Ishikawa (cell line): ENCODE measurements around the gene ANKFN1.

ENCODE experiments used
- EP300 ChIP-seq: IDR thresholded peaks from 2 replicates; pipeline ENCODE4 v1.6.1; 2012; ENCODE audit warnings: borderline replicate concordance
- RAD21 ChIP-seq: IDR thresholded peaks from 2 replicates; pipeline ENCODE4 v1.6.1; 2012; ENCODE audit warnings: low read depth
- USF1 ChIP-seq: IDR thresholded peaks from 2 replicates; pipeline ENCODE4 v1.6.1; 2012

- no peak for TF ChIP-seq RAD21
- no peak for TF ChIP-seq EP300
- TF ChIP-seq USF1: no peak
Observed at GRCh38 chr17:56549501-56549900, 396.2 kb downstream of the ANKFN1 start.
